NCI-H524 treated with DMSO at 0.1 percent for 48 hours (cell line): Measurements from ENCODE around the gene RAPSN.

Source experiments
- DNase-seq: peaks from one replicate; lab custom pipeline; 2025; lab: John Stamatoyannopoulos, UW

RAPSN gene

DNA sequence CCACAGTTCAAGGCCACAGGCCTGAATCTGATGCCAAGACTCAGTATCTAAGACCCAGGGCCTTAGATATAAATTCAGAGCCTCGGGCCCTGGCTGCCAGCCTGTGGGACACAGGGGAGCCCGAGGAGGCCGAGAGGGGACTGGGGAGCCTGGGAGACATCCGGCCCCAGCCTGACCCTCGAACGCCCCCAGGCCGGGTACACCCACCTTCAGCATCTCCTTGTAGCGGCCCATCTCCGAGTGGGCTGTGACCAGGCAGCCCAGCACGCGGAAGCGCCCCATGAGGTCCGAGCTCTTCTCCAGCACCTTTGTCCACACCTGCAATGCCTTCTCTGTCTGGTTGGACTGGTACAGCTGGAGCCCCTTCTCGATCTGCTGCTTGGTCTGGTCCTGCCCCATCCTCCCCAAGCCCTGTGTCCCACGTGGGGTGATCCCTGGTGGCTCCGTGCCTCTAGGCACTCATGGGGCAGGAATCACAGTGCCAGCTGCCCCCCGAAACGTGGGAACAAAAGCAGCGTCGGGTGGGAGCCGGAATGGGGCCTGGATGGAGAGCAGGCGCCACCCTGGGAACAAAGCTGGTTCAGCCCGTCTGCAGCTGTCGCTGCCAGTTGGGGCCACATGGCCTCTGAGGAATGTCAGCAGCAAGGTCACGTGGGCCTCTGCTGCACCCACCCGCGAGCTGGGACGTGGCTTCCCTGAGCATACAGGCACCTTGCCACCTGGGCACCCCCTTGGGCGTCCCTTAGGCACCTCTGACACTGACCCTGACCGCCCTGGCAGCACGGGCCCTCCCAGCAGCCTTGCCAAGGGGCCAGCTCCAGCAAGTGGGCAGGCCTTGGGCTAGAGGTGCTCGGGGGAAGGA, at the start of gene RAPSN:
Gene RAPSN, minus strand, starts transcription at position 571 of the 862 bp plus-strand sequence. Its CDS starts 172 bp downstream, at position 399.
- DNase-seq, result no peak

GRCh38 chr11:47498149-47498548, 49.2 kb upstream of the RAPSN start:
- DNase-seq, result no peak

- DNase-seq, result no peak
Measured at GRCh38 chr11:47496808-47497207, 47.9 kb upstream of the RAPSN start.

DNA sequence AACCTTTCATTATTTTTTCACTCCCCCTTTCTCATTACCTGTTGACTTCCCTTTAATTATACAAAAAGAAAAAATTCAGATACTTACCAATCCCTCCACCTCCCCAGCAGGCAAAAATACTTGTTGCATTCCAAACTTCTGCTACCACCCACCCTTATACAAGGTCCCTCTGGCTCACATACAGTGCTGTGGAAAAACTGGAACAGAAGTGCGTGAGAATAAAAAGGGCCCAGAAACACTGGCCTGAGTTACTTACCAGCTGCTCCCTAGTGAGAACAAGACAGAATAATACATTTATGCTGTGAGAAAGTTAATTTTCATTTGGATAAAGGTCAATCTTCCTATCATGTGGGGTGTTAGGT, 46.9 kb upstream of the RAPSN start:
- no peak for DNase-seq

- DNase-seq, result no peak
Measured at GRCh38 chr11:47495011-47495855, 46.3 kb upstream of the RAPSN start.

DNA sequence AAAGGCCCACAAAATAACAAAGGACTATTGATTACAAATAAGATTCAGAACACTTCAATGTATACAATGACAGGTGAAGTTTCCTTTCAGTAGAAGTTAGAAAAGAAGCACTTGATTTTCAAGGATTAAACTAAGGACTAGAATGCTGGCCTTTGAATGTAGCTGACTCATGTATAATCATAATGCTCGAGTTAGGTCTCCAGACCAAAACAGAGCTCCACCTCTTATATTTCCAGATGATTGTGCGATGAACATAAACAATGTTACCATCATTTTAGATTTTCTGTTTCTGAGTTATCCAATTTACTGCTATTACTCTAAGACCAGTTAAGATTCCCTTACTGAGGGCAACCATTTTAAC, 40.4 kb upstream of the RAPSN start:
- no peak for DNase-seq

GRCh38 chr11:47488674-47489394, 39.9 kb upstream of the RAPSN start:
- DNase-seq, result no peak

DNA sequence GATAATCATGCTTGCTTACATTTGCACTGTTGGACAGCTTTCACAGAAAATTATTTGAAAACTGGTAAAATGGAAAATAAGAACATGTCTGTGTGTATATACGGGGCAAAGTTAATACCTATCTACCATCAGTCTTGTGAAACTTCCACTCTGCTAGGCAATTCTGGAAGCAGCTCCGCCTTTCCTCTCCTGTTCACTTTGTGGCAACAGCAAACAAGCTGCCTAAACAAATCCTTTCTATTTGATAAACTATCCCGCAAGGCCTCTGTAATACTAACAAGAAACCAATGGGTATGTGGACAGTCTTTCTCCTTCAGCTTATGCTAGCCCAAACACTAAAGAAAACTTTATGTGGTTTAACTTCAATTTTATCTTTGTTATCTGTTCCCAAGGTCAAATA, 39.2 kb upstream of the RAPSN start:
- no peak for DNase-seq

GRCh38 chr11:47487421-47487820, 38.5 kb upstream of the RAPSN start:
- no peak for DNase-seq

- no peak for DNase-seq
Measured at GRCh38 chr11:47485107-47485506, 36.2 kb upstream of the RAPSN start.

DNA sequence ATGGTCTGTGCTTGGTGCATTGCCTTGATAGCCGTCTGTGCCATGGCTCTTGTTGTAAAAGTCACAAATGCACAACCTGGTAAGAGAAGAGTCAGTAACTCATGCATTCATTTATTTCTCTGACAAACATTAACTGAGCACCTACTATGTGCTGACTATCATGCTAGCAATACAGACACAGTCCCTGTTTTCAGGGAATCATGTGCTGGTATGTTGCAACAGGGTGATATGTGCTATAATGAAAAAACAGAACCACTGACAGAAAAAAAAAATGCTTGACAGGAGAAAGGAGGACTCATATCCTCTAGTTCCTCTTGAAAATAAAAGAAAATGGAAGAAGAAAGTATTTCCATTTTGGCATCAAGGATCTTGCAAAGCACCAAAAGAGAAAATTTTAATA, 34.5 kb upstream of the RAPSN start:
- DNase-seq, result no peak

GRCh38 chr11:47480762-47481161, 31.8 kb upstream of the RAPSN start:
- DNase-seq, result no peak

DNA sequence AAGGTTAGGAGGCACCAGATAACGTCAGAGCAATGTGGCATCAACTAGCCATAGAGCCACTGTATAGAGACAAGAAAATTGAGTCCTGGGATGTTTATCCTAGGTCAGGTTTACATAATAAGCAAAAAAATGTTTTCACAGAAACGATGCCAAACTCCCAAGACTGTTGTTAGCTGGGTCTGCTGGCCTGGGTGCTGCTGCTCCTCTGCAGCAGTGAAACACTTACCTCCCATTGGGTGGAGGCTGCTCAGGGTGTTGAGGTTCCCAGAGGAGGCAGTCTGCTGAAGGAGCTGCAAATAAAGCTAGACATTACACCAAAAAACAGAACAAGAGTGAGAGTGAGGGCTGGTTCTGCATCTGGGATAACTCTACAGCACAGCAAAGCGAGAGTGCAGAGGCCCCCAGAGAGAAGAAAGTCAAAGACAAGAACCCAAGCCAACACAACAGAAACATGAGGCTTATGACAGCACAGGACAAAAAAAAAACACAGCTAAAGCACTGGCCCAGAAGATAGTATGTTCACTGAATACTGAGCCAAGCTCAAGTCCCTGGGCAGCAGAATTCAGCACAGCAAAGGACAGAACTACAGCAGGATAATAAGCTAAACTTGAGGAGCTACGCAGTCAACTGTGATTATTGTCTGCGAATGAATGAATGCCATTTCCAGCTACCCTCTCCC, 29.9 kb upstream of the RAPSN start:
- no peak for DNase-seq

- no peak for DNase-seq
Measured at GRCh38 chr11:47477753-47478152, 28.8 kb upstream of the RAPSN start.

DNA sequence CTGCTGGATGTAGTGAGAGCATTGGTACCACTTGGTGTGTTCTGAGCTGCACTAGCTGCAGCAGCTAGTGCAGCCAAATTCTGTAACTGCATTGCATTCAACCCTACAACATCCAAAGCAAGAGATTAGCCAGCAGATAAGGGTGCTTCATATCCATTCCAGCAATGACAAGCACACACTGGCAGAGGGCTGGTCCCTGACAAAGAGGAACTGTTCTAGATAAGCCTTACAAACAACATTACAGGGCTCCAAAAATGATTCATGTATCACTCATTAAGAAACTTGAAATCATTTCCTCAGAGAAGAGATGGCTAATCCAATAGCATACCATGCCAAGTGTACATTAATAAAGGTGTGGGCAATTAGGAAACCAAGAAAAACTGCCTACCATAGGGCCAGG, 28.4 kb upstream of the RAPSN start:
- no peak for DNase-seq

DNA sequence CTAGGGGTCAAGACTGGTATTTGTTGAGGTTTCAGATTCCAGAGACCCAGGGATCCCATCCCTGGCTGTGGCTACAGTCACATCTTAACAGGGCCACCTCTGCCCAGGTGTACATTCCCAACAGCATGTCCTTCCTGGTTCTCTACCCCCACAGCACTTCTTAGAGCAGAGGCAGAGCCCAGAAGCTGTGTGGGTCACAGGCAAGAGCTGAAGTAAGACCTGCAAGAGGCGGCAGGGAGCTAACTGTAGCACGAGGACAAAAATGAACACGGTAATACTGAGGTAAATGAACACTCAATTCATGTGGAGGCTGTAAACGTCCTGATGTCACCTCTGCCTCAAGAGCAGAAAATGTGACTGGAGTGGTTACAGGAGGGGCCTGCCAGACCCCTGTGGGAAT, 21.7 kb upstream of the RAPSN start:
- DNase-seq, result no peak

GRCh38 chr11:47469361-47470179, 20.6 kb upstream of the RAPSN start:
- no peak for DNase-seq

GRCh38 chr11:47468598-47469214, 19.8 kb upstream of the RAPSN start:
- no peak for DNase-seq

DNA sequence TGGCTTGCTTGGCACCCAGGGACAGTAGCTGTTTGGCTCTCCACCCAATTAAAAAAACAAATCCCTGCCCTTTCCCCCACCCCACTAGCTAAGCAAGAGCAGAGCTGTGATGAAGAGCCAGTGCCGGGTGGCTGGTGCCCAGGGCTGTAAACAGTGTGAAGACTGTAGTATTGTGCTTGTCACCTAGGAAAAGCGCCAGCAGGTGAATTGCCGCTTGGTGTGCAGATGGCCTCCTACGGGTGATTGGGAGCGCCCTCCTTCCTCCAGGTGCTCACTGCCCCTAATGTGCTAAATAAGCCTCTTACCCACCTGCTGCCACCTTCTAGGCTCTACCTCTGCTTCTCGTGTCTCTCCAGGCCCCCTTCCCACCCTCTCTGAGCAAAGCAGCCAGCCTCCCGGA, 18.4 kb upstream of the RAPSN start:
- no peak for DNase-seq

DNA sequence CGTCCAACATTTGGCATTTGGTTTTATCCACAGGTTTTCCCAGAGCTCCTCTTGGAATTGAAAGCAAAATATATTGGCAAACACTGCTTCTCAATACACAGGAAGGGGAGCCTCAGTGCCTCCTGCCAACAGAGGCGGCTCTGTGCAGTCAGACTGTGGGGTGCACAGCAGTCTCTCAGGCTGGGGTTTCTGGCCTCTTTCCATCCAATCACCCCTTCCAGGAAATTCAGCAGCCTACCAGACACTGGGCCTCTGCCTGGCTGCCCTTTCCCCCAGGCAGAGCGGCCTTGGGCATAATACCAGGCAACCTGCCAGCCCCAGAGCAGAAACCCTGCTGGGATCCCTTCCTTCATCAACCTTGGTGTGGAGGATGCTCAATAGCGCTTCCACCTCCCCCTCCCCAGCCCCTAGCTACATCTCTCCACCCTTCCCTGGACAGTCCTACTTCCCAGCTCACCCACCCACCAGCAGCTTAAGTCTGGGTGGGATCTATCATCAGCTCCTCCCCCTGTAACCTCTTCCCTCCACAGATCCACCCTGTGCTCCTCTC, 17.8 kb upstream of the RAPSN start:
- no peak for DNase-seq
